WTC11 (cell line): Measurements from ENCODE around the gene MAGI3. TPM values are rescaled to one million over a fixed set of nuclear protein-coding genes. Genes with fewer than 3 reads are reported as not detected.

ENCODE experiments used
- ATAC-seq: fragments of 200-7000 bp; cut with Tn5 transposase; 2 replicates; pipeline ENCODE4 v1.10.0; 2021; ENCODE audit warnings: mild to moderate bottlenecking, moderate library complexity
- CTCF ChIA-PET: fragments of 300-600 bp; sonication (Branson Sonifier 250); formaldehyde crosslinking; loops from one replicate; lab custom pipeline; 2021; ENCODE audit warnings: antibody characterized with exemption; lab: Charles Lee
- POLR2A ChIA-PET: fragments of 350-600 bp; sonication (Branson Sonifier 250); formaldehyde crosslinking; loops from one replicate; lab custom pipeline; 2021; ENCODE audit warnings: antibody characterized with exemption; lab: Charles Lee
- DNase-seq: peaks from one replicate; pipeline ENCODE4 v3.0.0; 2021; ENCODE audit warnings: low spot score
- H3K27ac Mint-ChIP-seq: 2 replicates; pipeline ENCODE4 v1.8.0; 2021; ENCODE audit warnings: mixed read lengths
- H3K27me3 Mint-ChIP-seq: 2 replicates; pipeline ENCODE4 v1.8.0; 2021; ENCODE audit warnings: low read depth, mild to moderate bottlenecking, moderate library complexity, mixed read lengths
- H3K36me3 Mint-ChIP-seq: 2 replicates; pipeline ENCODE4 v1.8.0; 2021; ENCODE audit warnings: mixed read lengths
- H3K4me1 Mint-ChIP-seq: 2 replicates; pipeline ENCODE4 v1.8.0; 2022; ENCODE audit warnings: mixed read lengths
- H3K4me3 Mint-ChIP-seq: 2 replicates; pipeline ENCODE4 v1.8.0; 2021; ENCODE audit warnings: mild to moderate bottlenecking, moderate library complexity, mixed read lengths
- H3K9me3 Mint-ChIP-seq: 2 replicates; pipeline ENCODE4 v1.8.0; 2021; ENCODE audit warnings: mixed read lengths
- ARID4B ChIP-seq: sonication (generic); formaldehyde crosslinking; IDR thresholded peaks from 2 replicates; pipeline ENCODE4 v1.8.0; 2023; ENCODE audit warnings: missing genetic modification reagents, mild to moderate bottlenecking, borderline replicate concordance
- ATF1 ChIP-seq: sonication (generic); formaldehyde crosslinking; IDR thresholded peaks from 2 replicates; pipeline ENCODE4 v1.8.1; 2023; ENCODE audit warnings: mild to moderate bottlenecking, moderate library complexity, missing genetic modification reagents
- CBFB ChIP-seq: sonication (generic); formaldehyde crosslinking; IDR thresholded peaks from 2 replicates; pipeline ENCODE4 v1.8.1; 2022; ENCODE audit warnings: mild to moderate bottlenecking, low read depth, missing genetic modification reagents
- ETV6 ChIP-seq: sonication (generic); formaldehyde crosslinking; IDR thresholded peaks from 2 replicates; pipeline ENCODE4 v1.8.1; 2022; ENCODE audit warnings: mild to moderate bottlenecking, missing genetic modification reagents
- FOXK1 ChIP-seq: sonication (generic); formaldehyde crosslinking; IDR thresholded peaks from 2 replicates; pipeline ENCODE4 v1.8.0; 2022; ENCODE audit warnings: mild to moderate bottlenecking, moderate library complexity, missing genetic modification reagents
- FOXP1 ChIP-seq: sonication (generic); formaldehyde crosslinking; IDR thresholded peaks from 2 replicates; pipeline ENCODE4 v1.8.0; 2022; ENCODE audit warnings: missing genetic modification reagents, mild to moderate bottlenecking, moderate library complexity, borderline replicate concordance
- GABPB1 ChIP-seq: sonication (generic); formaldehyde crosslinking; IDR thresholded peaks from 2 replicates; pipeline ENCODE4 v1.8.1; 2023; ENCODE audit warnings: mild to moderate bottlenecking, missing genetic modification reagents
- GTF2I ChIP-seq: fragments of 250-450 bp; sonication (Bioruptor Pico); conservative IDR thresholded peaks from 2 replicates; pipeline ENCODE4 v1.4.0; 2021; ENCODE audit warnings: mild to moderate bottlenecking
- IRF1 ChIP-seq: sonication (generic); formaldehyde crosslinking; IDR thresholded peaks from 2 replicates; pipeline ENCODE4 v1.8.0; 2023; ENCODE audit warnings: missing genetic modification reagents
- KAT7 ChIP-seq: sonication (generic); formaldehyde crosslinking; IDR thresholded peaks from 2 replicates; pipeline ENCODE4 v1.8.1; 2023; ENCODE audit warnings: missing genetic modification reagents, mild to moderate bottlenecking, borderline replicate concordance
- NFE2L1 ChIP-seq: sonication (generic); formaldehyde crosslinking; IDR thresholded peaks from 2 replicates; pipeline ENCODE4 v1.8.1; 2023; ENCODE audit warnings: missing genetic modification reagents
- NR1H2 ChIP-seq: sonication (generic); formaldehyde crosslinking; IDR thresholded peaks from 2 replicates; pipeline ENCODE4 v1.9.0; 2021; ENCODE audit warnings: mild to moderate bottlenecking, moderate library complexity, missing genetic modification reagents
- PRRX2 ChIP-seq: fragments of 250-450 bp; sonication (Bioruptor Pico); IDR thresholded peaks from 2 replicates; pipeline ENCODE4 v1.8.0; 2021; ENCODE audit warnings: mild to moderate bottlenecking
- RELA ChIP-seq: sonication (generic); formaldehyde crosslinking; IDR thresholded peaks from 2 replicates; pipeline ENCODE4 v1.8.1; 2022; ENCODE audit warnings: missing genetic modification reagents, mild to moderate bottlenecking, borderline replicate concordance
- SOX15 ChIP-seq: fragments of 250-450 bp; sonication (Bioruptor Pico); IDR thresholded peaks from 2 replicates; pipeline ENCODE4 v1.9.0; 2021; ENCODE audit warnings: mild to moderate bottlenecking
- SP1 ChIP-seq: sonication (generic); formaldehyde crosslinking; conservative IDR thresholded peaks from 2 replicates; pipeline ENCODE4 v1.8.1; 2022; ENCODE audit warnings: missing genetic modification reagents
- TEAD1 ChIP-seq: sonication (generic); formaldehyde crosslinking; IDR thresholded peaks from 2 replicates; pipeline ENCODE4 v1.8.0; 2022; ENCODE audit warnings: mild to moderate bottlenecking, missing genetic modification reagents
- TP53 ChIP-seq: sonication (generic); formaldehyde crosslinking; IDR thresholded peaks from 2 replicates; pipeline ENCODE4 v1.8.1; 2023; ENCODE audit warnings: mild to moderate bottlenecking, missing genetic modification reagents
- ZNF219 ChIP-seq: sonication (generic); formaldehyde crosslinking; IDR thresholded peaks from 2 replicates; pipeline ENCODE4 v1.8.0; 2023; ENCODE audit warnings: missing genetic modification reagents, mild to moderate bottlenecking, borderline replicate concordance
- ZNF396 ChIP-seq: fragments of 250-450 bp; sonication (Bioruptor Pico); IDR thresholded peaks from 2 replicates; pipeline ENCODE4 v1.8.0; 2021; ENCODE audit warnings: mild to moderate bottlenecking, moderate library complexity, borderline replicate concordance
- ZNF423 ChIP-seq: fragments of 250-450 bp; sonication (Bioruptor Pico); IDR thresholded peaks from 2 replicates; pipeline ENCODE4 v2.1.2; 2022; ENCODE audit warnings: mild to moderate bottlenecking, moderate library complexity
- total RNA-seq: library from RNA; stranded (reverse); gene quantifications from 3 replicates; pipeline ENCODE4 v1.2.3, GENCODE V29; 2021
- TF ChIP-seq, protein P1 (sequence below): fragments of 250-450 bp; sonication (Bioruptor Pico); IDR thresholded peaks from 2 replicates; pipeline ENCODE4 v1.9.0; 2021; ENCODE audit warnings: mild to moderate bottlenecking, borderline replicate concordance
- TF ChIP-seq, protein P2 (sequence below): sonication (generic); formaldehyde crosslinking; IDR thresholded peaks from 2 replicates; pipeline ENCODE4 v1.8.1; 2023; ENCODE audit warnings: mild to moderate bottlenecking, missing genetic modification reagents, moderate library complexity
- TF ChIP-seq, protein P3 (sequence below): fragments of 250-450 bp; sonication (Bioruptor Pico); IDR thresholded peaks from 2 replicates; pipeline ENCODE4 v1.9.0; 2021; ENCODE audit warnings: mild to moderate bottlenecking

Gene MAGI3
- total RNA-seq, 1 experiment from 2014 or later: 9.7 TPM

DNA sequence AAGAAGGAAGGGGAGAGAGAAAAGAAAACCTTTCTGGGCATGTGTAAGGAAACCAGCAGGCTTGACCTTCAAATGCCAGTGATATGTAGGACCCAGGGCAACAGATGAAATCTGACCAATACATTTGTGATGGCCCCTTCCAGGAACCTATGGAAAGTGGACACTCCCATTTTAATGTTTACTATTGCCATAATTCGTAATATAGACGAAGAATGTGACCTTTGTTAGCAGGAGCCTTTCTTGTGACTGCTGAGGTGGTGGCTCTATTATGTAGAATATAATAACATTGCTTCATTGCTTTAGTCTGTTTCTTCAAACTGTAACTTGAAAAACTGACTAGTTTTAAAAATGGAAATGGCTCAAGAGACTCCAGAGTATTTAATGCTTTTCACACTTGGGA is 150.8 kb downstream of the MAGI3 start (continued):
- no peak for TF ChIP-seq ARID4B (CRISPR knock-in tag)
- TF ChIP-seq CBFB (CRISPR knock-in tag): no peak
- no peak for TF ChIP-seq GABPB1 (CRISPR knock-in tag)

GRCh38 chr1:113542221-113542701 is 151.9 kb downstream of the MAGI3 start:
- H3K4me3 Mint-ChIP-seq: no peak overlapping the region
- CTCF ChIA-PET: no interaction called here
- POLR2A ChIA-PET: no interaction called here
- DNase-seq (no peak), ATAC-seq (no peak)
- peaks cover 6% of the 10 kb centered on the region for H3K4me1 Mint-ChIP-seq
- no peaks in the 10 kb centered on the region for H3K9me3 Mint-ChIP-seq
- H3K27ac Mint-ChIP-seq: no peak overlapping the region; the same call in 1 of the 2 replicates
- TF ChIP-seq PRRX2 (CRISPR knock-in tag): no peak
- no peak for TF ChIP-seq NR1H2 (CRISPR knock-in tag)
- TF ChIP-seq ZNF219 (CRISPR knock-in tag): no peak
- no peak for TF ChIP-seq GTF2I (CRISPR knock-in tag)
- no peak for TF ChIP-seq SOX15
- TF ChIP-seq, protein P1, sequence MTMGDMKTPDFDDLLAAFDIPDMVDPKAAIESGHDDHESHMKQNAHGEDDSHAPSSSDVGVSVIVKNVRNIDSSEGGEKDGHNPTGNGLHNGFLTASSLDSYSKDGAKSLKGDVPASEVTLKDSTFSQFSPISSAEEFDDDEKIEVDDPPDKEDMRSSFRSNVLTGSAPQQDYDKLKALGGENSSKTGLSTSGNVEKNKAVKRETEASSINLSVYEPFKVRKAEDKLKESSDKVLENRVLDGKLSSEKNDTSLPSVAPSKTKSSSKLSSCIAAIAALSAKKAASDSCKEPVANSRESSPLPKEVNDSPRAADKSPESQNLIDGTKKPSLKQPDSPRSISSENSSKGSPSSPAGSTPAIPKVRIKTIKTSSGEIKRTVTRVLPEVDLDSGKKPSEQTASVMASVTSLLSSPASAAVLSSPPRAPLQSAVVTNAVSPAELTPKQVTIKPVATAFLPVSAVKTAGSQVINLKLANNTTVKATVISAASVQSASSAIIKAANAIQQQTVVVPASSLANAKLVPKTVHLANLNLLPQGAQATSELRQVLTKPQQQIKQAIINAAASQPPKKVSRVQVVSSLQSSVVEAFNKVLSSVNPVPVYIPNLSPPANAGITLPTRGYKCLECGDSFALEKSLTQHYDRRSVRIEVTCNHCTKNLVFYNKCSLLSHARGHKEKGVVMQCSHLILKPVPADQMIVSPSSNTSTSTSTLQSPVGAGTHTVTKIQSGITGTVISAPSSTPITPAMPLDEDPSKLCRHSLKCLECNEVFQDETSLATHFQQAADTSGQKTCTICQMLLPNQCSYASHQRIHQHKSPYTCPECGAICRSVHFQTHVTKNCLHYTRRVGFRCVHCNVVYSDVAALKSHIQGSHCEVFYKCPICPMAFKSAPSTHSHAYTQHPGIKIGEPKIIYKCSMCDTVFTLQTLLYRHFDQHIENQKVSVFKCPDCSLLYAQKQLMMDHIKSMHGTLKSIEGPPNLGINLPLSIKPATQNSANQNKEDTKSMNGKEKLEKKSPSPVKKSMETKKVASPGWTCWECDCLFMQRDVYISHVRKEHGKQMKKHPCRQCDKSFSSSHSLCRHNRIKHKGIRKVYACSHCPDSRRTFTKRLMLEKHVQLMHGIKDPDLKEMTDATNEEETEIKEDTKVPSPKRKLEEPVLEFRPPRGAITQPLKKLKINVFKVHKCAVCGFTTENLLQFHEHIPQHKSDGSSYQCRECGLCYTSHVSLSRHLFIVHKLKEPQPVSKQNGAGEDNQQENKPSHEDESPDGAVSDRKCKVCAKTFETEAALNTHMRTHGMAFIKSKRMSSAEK: no peak
- TF ChIP-seq, protein P2, sequence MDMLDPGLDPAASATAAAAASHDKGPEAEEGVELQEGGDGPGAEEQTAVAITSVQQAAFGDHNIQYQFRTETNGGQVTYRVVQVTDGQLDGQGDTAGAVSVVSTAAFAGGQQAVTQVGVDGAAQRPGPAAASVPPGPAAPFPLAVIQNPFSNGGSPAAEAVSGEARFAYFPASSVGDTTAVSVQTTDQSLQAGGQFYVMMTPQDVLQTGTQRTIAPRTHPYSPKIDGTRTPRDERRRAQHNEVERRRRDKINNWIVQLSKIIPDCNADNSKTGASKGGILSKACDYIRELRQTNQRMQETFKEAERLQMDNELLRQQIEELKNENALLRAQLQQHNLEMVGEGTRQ (CRISPR knock-in tag): no peak
- TF ChIP-seq FOXK1 (CRISPR knock-in tag): no peak
- H3K27me3 Mint-ChIP-seq: no peaks in the 10 kb centered on the region
- H3K36me3 Mint-ChIP-seq: no peaks in the 10 kb centered on the region

DNA sequence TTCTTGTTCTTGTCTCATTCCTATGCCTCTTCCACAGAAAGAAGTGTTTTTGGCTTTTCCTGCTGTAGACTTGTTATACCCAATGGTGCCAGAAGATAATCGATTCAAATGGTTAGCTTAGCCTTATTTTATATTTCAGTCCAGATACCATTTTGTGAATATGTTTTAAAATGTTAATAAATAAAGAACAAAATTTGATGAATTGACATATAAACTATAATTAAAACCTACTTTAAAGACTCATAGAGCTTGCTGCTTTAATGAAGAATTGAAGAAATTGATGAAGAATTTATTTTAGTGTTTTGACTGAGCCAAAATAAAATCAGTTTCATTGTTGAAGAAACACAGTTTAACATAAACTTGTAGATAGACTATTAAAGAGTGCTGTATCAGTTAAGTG is 152.8 kb downstream of the MAGI3 start:
- H3K27ac Mint-ChIP-seq: no peak overlapping the region
- ChIA-PET POLR2A (no interaction called here), CTCF (no interaction called here)
- TF ChIP-seq RELA (CRISPR knock-in tag): no peak
- TF ChIP-seq SP1 (CRISPR knock-in tag): no peak
- no peak for TF ChIP-seq SOX15
- TF ChIP-seq ATF1 (CRISPR knock-in tag): no peak
- no peak for TF ChIP-seq KAT7 (CRISPR knock-in tag)
- TF ChIP-seq ETV6: no peak
- no peak for TF ChIP-seq NFE2L1 (CRISPR knock-in tag)
- TF ChIP-seq FOXP1 (CRISPR knock-in tag): no peak
- TF ChIP-seq TEAD1 (CRISPR knock-in tag): no peak
- TF ChIP-seq, protein P3, sequence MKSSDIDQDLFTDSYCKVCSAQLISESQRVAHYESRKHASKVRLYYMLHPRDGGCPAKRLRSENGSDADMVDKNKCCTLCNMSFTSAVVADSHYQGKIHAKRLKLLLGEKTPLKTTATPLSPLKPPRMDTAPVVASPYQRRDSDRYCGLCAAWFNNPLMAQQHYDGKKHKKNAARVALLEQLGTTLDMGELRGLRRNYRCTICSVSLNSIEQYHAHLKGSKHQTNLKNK (CRISPR knock-in tag): no peak
- no peak for TF ChIP-seq IRF1 (CRISPR knock-in tag)
- TF ChIP-seq ZNF423: no peak
- no peak for TF ChIP-seq TP53
- no peak for TF ChIP-seq ZNF396 (CRISPR knock-in tag)

More for the DNA sequence above, 152.8 kb downstream of the MAGI3 start:
- H3K4me1 Mint-ChIP-seq: peaks cover 13% of the 10 kb centered on the region
- no peaks in the 10 kb centered on the region for H3K36me3 Mint-ChIP-seq
- ATAC-seq (no peak), DNase-seq (no peak)
- no peaks in the 10 kb centered on the region for H3K9me3 Mint-ChIP-seq
- H3K4me3 Mint-ChIP-seq: no peak overlapping the region
- no peaks in the 10 kb centered on the region for H3K27me3 Mint-ChIP-seq
